Choroid plexus epithelial cell (primary cell): ENCODE measurements around the gene BTBD7.

Experiments
- DNase-seq: peaks from one replicate; pipeline ENCODE4 v3.0.0-alpha.2; 2010; ENCODE audit warnings: low read depth
- H3K4me3 ChIP-seq: 2 replicates; pipeline ENCODE4 v1.5.1; 2011; ENCODE audit warnings: low read depth, mild to moderate bottlenecking, control low read depth, low read length, moderate library complexity
- TF ChIP-seq, protein P1 (sequence below): conservative IDR thresholded peaks from 2 replicates; pipeline ENCODE4 v1.5.1; 2011; ENCODE audit warnings: low read depth, mild to moderate bottlenecking, control low read depth, inconsistent platforms, low read length, moderate library complexity

Gene BTBD7

GRCh38 chr14:93302688-93303581, 29.9 kb downstream of the BTBD7 start:
- H3K4me3 ChIP-seq: no peak overlapping the region
- TF ChIP-seq, protein P1, sequence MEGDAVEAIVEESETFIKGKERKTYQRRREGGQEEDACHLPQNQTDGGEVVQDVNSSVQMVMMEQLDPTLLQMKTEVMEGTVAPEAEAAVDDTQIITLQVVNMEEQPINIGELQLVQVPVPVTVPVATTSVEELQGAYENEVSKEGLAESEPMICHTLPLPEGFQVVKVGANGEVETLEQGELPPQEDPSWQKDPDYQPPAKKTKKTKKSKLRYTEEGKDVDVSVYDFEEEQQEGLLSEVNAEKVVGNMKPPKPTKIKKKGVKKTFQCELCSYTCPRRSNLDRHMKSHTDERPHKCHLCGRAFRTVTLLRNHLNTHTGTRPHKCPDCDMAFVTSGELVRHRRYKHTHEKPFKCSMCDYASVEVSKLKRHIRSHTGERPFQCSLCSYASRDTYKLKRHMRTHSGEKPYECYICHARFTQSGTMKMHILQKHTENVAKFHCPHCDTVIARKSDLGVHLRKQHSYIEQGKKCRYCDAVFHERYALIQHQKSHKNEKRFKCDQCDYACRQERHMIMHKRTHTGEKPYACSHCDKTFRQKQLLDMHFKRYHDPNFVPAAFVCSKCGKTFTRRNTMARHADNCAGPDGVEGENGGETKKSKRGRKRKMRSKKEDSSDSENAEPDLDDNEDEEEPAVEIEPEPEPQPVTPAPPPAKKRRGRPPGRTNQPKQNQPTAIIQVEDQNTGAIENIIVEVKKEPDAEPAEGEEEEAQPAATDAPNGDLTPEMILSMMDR: no peak

DNA sequence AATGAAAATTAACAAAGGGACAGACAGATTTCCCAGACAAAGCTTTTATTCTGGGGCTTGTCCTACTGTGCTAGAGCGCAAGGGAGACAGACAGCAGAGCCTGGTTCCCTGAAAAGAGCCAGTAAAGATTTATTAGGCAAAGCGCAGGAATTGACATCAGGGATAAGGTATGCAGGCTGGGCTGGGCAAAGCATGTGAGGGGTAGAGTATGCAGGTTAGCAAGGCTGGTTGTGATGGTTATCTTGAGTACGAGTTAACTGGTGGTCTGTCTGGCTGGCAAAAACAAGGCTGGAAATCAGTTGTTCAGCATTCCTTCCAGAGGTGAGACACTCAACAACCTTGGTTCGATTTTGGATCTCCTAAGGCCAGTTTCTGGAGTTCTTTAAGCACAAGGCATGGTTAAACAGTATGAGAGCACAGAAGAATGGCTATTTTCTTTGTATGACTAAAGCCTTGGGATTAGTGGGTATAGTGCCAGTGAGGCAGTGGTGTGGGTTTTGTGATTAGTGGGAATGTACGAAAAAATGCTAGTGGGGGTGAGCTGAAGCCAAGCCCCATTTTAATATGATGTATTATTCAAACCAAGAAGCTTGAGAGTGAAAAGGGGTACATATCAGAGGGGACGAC, 30.9 kb downstream of the BTBD7 start:
- H3K4me3 ChIP-seq: no peak overlapping the region
- TF ChIP-seq, protein P1: no peak
- peak; percentile 54 for DNase-seq

More at GRCh38 chr14:93302688-93303581, 29.9 kb downstream of the BTBD7 start:
- no peak for DNase-seq

- TF ChIP-seq, protein P1: no peak
- no peak overlapping the region for H3K4me3 ChIP-seq
- peak; percentile 35 for DNase-seq
Measured at GRCh38 chr14:93299866-93300265, 33.0 kb downstream of the BTBD7 start.

- DNase-seq: no peak
- H3K4me3 ChIP-seq: no peak overlapping the region
- TF ChIP-seq, protein P1: no peak
Measured at GRCh38 chr14:93299416-93299815, 33.4 kb downstream of the BTBD7 start.

GRCh38 chr14:93295541-93296220, 37.2 kb downstream of the BTBD7 start:
- no peak overlapping the region for H3K4me3 ChIP-seq
- no peak for DNase-seq
- TF ChIP-seq, protein P1: no peak

DNA sequence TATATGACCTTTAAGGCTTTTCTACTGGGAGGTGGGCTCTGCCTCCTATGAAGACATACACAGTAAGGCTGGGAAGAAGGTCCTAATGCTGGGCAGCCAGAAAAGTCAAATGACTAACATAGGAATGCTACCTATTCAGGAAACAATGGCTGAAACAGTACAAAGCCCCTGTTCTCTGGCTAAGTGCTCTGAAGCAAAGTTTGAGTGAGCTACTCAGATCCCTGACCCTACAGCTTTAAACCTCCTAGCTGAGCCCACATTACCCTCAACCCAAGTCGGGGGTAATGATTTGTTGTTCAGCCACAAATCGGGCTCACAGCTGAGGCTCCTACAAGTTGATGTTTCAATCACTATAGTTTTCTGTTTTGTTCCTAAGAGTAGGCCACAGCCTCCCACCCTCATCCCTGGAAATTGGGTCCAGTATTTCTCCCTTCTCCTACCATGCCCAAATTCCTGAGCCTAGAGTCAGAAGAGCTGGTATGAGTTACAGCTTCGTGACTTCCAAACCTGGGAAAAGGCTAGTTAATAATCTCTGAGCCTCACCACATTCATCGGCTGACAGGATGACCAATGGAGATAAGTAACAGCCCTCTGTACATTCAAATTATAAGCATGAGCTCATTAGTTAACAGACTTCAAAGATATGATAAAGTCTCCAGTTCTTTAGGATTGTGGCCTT, 46.5 kb downstream of the BTBD7 start:
- DNase-seq: peak; percentile 38
- H3K4me3 ChIP-seq: no peak overlapping the region
- TF ChIP-seq, protein P1: no peak
